Body of pancreas (tissue), 4 donors: ENCODE data around the gene C1RL.

Experiments
- POLR2A ChIP-seq, 3 donors: fragments of 450-650 bp; IDR thresholded peaks; one replicate each; pipeline ENCODE4 v1.6.1; 2016; ENCODE audit warnings: antibody characterized with exemption in 3 of 3, mild to moderate bottlenecking in 2 of 3
- TF ChIP-seq, protein P1 (sequence below), 7 experiments: fragments of 450-650 bp in 4 of 7; fragments of 200-600 bp in 3 of 7; sonication (generic) in 3 of 7; IDR thresholded peaks; one replicate each; pipeline ENCODE4 v1.5.1; 2016 to 2019; ENCODE audit warnings: antibody characterized with exemption in 7 of 7

DNA sequence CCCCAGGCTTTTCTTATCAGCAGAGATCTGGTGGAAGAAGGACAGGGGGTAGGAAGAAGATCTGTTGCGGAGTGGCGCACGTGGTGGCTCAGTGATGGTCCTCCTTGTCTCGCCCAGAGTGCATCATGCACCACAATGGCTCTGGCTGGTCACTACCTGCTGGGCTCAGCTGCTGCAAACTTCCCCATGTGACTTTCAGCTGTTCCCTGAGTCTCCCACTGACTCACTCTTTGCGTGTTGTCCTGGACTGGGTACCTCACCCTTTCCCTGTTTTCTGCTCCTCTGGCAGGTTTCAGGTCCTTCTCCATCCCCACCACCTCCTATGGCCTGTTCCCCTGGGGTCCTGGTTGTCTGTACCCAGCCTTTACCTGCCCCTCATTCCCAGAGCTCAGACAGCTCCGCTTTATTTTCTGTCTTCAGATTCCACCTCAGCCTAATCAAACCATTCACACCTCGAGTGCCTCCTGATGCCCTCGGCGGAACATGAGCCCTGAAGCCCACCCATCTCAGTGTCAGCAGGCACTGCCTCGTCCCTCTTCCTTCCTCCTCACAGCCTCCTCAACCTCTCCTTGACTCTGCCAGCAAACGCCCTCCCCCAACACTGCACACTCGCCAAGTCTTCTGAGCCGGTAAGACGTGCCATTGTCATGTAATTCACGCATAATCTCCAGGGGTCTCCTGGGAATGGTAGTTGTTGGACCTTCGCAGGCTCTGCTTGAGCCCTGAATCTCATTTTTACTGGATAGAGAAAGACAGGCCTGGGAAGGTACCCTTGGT lies 18.6 kb downstream of the C1RL start:
- TF ChIP-seq, protein P1, sequence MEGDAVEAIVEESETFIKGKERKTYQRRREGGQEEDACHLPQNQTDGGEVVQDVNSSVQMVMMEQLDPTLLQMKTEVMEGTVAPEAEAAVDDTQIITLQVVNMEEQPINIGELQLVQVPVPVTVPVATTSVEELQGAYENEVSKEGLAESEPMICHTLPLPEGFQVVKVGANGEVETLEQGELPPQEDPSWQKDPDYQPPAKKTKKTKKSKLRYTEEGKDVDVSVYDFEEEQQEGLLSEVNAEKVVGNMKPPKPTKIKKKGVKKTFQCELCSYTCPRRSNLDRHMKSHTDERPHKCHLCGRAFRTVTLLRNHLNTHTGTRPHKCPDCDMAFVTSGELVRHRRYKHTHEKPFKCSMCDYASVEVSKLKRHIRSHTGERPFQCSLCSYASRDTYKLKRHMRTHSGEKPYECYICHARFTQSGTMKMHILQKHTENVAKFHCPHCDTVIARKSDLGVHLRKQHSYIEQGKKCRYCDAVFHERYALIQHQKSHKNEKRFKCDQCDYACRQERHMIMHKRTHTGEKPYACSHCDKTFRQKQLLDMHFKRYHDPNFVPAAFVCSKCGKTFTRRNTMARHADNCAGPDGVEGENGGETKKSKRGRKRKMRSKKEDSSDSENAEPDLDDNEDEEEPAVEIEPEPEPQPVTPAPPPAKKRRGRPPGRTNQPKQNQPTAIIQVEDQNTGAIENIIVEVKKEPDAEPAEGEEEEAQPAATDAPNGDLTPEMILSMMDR (IDR thresholded peaks at IDR 0.05): no peak
- TF ChIP-seq POLR2A (IDR thresholded peaks at IDR 0.05): no peak
